MG63 (cell line): Measurements from ENCODE around the gene GABRG3. TPM values are rescaled to one million over a fixed set of nuclear protein-coding genes. Genes with fewer than 3 reads are reported as not detected.

ENCODE experiments used
- DNase-seq: peaks from one replicate; pipeline ENCODE4 v3.0.0-alpha.2; 2020
- H3K27me3 ChIP-seq: fragments of 250-450 bp; sonication (Bioruptor Pico); 2 replicates; pipeline ENCODE4 v1.5.1; 2020; ENCODE audit warnings: mild to moderate bottlenecking, moderate library complexity
- H3K36me3 ChIP-seq: fragments of 250-450 bp; sonication (Bioruptor Pico); 2 replicates; pipeline ENCODE4 v1.5.1; 2020; ENCODE audit warnings: mild to moderate bottlenecking, moderate library complexity
- H3K4me3 ChIP-seq: fragments of 250-450 bp; sonication (Bioruptor Pico); 2 replicates; pipeline ENCODE4 v1.5.1; 2020; ENCODE audit warnings: mild to moderate bottlenecking, moderate library complexity
- H3K9me3 ChIP-seq: fragments of 250-450 bp; sonication (Bioruptor Pico); 2 replicates; pipeline ENCODE4 v1.5.1; 2020; ENCODE audit warnings: mild to moderate bottlenecking, moderate library complexity
- total RNA-seq: library from RNA; depleted of rRNA; stranded (reverse); fragments of >200 nt; shearing (Covaris generic); gene quantifications from 2 replicates; pipeline ENCODE4 v1.2.3, GENCODE V29; 2014; ENCODE audit warnings: low replicate concordance; rRNA removed

The GABRG3 gene
- total RNA-seq: not detected in 2 replicates

GRCh38 chr15:26970712-26971210, at the start of gene GABRG3:
Gene GABRG3 (plus strand): TSS chr15:26971181.
- DNase-seq: peak; percentile 8
- no peaks in the 10 kb centered on the region for H3K36me3 ChIP-seq
- peaks cover 8% of the 10 kb centered on the region for H3K27me3 ChIP-seq
- no peak within 1 kb of the TSS for H3K4me3 ChIP-seq
- H3K9me3 ChIP-seq: no peaks in the 10 kb centered on the region

DNA sequence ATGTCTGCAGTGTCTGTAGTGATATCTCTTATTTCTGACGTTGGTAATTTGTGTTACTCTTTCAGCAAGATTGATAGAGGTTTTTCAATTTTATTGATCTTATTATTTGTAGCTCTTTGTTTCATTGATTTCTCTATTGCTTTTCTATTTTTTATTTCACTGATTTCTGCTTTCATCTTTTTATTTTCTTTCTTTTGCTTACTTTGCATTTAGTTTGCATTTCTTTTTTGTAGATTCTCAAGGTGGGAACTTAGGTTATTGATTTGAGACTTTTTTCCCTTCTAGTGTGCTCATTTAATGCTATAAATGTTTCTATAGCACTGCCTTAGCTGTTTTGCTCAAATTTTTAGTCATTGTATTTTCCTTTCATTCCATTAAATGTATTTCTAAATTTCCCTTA, 49.5 kb upstream of the GABRG3 start:
- no peak overlapping the region for H3K4me3 ChIP-seq
- no peaks in the 10 kb centered on the region for H3K9me3 ChIP-seq
- no peak for DNase-seq
- no peaks in the 10 kb centered on the region for H3K36me3 ChIP-seq
- no peaks in the 10 kb centered on the region for H3K27me3 ChIP-seq

GRCh38 chr15:26926081-26926480, 44.9 kb upstream of the GABRG3 start:
- no peak for DNase-seq

GRCh38 chr15:26928051-26928450, 42.9 kb upstream of the GABRG3 start:
- no peak for DNase-seq
- Histone ChIP-seq H3K36me3 (no peaks in the 10 kb centered on the region), H3K9me3 (no peaks in the 10 kb centered on the region), H3K27me3 (no peaks in the 10 kb centered on the region), H3K4me3 (no peak overlapping the region)

More at GRCh38 chr15:26926081-26926480, 44.9 kb upstream of the GABRG3 start:
- H3K9me3 ChIP-seq: no peaks in the 10 kb centered on the region
- no peaks in the 10 kb centered on the region for H3K36me3 ChIP-seq
- H3K4me3 ChIP-seq: no peak overlapping the region
- H3K27me3 ChIP-seq: no peaks in the 10 kb centered on the region

GRCh38 chr15:26929588-26929987, 41.4 kb upstream of the GABRG3 start:
- H3K36me3 ChIP-seq: no peaks in the 10 kb centered on the region
- no peaks in the 10 kb centered on the region for H3K27me3 ChIP-seq
- H3K4me3 ChIP-seq: no peak overlapping the region
- DNase-seq: no peak
- no peaks in the 10 kb centered on the region for H3K9me3 ChIP-seq

GRCh38 chr15:26934848-26935247, 36.1 kb upstream of the GABRG3 start:
- Histone ChIP-seq H3K27me3 (no peaks in the 10 kb centered on the region), H3K36me3 (no peaks in the 10 kb centered on the region), H3K9me3 (no peaks in the 10 kb centered on the region), H3K4me3 (no peak overlapping the region)
- no peak for DNase-seq

GRCh38 chr15:26935322-26935721, 35.7 kb upstream of the GABRG3 start:
- no peak overlapping the region for H3K4me3 ChIP-seq
- no peaks in the 10 kb centered on the region for H3K9me3 ChIP-seq
- DNase-seq: no peak

GRCh38 chr15:26936502-26936901, 34.5 kb upstream of the GABRG3 start:
- Histone ChIP-seq H3K27me3 (no peaks in the 10 kb centered on the region), H3K9me3 (no peaks in the 10 kb centered on the region), H3K36me3 (no peaks in the 10 kb centered on the region), H3K4me3 (no peak overlapping the region)
- DNase-seq: no peak

More at GRCh38 chr15:26935322-26935721, 35.7 kb upstream of the GABRG3 start:
- Histone ChIP-seq H3K36me3 (no peaks in the 10 kb centered on the region), H3K27me3 (no peaks in the 10 kb centered on the region)

GRCh38 chr15:26937134-26937533, 33.8 kb upstream of the GABRG3 start:
- H3K4me3 ChIP-seq: no peak overlapping the region
- H3K36me3 ChIP-seq: no peaks in the 10 kb centered on the region
- no peaks in the 10 kb centered on the region for H3K27me3 ChIP-seq
- DNase-seq: no peak
- H3K9me3 ChIP-seq: no peaks in the 10 kb centered on the region

GRCh38 chr15:26939398-26939797, 31.6 kb upstream of the GABRG3 start:
- H3K4me3 ChIP-seq: no peak overlapping the region
- no peaks in the 10 kb centered on the region for H3K36me3 ChIP-seq
- no peaks in the 10 kb centered on the region for H3K27me3 ChIP-seq
- DNase-seq: no peak
- no peaks in the 10 kb centered on the region for H3K9me3 ChIP-seq

GRCh38 chr15:26941489-26941888, 29.5 kb upstream of the GABRG3 start:
- Histone ChIP-seq H3K27me3 (no peaks in the 10 kb centered on the region), H3K9me3 (no peaks in the 10 kb centered on the region), H3K4me3 (no peak overlapping the region), H3K36me3 (no peaks in the 10 kb centered on the region)
- no peak for DNase-seq

GRCh38 chr15:26943866-26944265, 27.1 kb upstream of the GABRG3 start:
- no peaks in the 10 kb centered on the region for H3K9me3 ChIP-seq
- DNase-seq: no peak

DNA sequence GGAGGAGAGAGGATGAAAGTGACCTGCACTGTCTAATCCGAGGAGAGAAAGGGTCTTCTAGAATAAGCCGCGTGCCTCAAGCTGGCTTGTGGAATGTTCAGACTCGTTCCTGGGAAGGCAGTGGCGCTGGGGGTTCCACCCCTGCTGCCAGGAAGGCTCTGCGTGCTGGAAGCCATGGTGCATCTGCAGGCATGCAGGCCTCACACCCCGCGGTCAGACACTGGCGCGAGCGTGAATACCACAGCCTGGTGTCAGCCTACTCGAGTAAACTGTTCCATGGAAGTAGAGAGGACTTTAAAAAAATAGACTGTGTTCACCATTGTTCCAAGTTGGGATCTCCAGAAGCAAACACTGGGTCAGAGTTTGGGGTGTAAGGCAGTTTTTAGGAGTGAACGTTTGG, 25.9 kb upstream of the GABRG3 start:
- Histone ChIP-seq H3K9me3 (no peaks in the 10 kb centered on the region), H3K4me3 (no peak overlapping the region), H3K27me3 (no peaks in the 10 kb centered on the region), H3K36me3 (no peaks in the 10 kb centered on the region)
- DNase-seq: peak; percentile 5

More at GRCh38 chr15:26943866-26944265, 27.1 kb upstream of the GABRG3 start:
- Histone ChIP-seq H3K36me3 (no peaks in the 10 kb centered on the region), H3K4me3 (no peak overlapping the region), H3K27me3 (no peaks in the 10 kb centered on the region)

DNA sequence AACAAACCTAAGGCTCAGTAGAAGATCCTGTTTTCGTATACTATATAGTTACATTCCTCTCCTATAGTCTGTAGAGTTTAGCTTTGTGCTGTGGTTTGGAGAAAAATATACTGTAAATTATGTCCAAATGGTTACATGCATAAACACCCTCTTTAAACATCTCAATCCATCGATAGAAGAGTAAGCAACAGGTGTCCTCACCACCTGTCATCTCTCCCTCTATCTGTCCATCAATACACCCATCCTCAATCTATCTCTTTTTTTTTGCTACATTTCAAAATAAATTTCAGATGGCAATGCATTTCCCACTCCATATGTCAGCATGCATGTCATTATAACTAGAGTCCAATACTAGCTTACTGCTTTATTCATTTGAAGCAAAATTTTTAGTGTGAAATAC, 21.0 kb upstream of the GABRG3 start:
- Histone ChIP-seq H3K4me3 (no peak overlapping the region), H3K9me3 (peaks cover 3% of the 10 kb centered on the region; the same call in 1 of the 2 replicates), H3K27me3 (no peaks in the 10 kb centered on the region), H3K36me3 (no peaks in the 10 kb centered on the region)
- no peak for DNase-seq

GRCh38 chr15:26954403-26954802, 16.6 kb upstream of the GABRG3 start:
- no peak for DNase-seq
- H3K27me3 ChIP-seq: no peaks in the 10 kb centered on the region
- H3K36me3 ChIP-seq: no peaks in the 10 kb centered on the region
- H3K4me3 ChIP-seq: no peak overlapping the region
- peaks cover 4% of the 10 kb centered on the region; the same call in 1 of the 2 replicates for H3K9me3 ChIP-seq

DNA sequence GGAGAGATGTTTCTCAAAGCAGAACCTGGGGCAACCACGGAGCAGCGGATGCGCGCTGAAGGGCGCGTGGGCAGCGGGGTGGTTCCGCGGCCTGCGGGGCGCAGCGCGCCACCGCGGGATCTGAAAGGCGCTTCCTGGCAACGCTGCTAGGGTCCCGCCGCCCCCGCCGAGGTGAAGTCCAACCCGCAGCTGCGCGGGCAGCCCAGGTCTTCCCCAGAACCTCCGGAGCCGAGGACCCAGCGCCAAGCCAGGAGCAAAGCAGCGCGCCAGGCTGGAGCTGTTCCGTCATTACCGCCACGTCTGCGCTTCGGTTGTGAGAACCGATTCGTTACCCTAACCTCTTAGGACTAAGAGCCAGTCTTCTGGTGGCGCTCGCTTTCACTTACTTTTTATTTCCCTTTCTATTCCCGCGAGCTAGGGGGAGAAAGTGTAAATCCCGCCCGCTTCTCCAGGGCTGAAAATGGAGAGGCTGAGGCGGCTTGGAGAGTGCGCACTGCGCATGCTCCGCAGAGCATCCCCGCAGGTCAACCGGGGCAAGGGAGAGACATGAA, 3.2 kb upstream of the GABRG3 start:
- peak; percentile 15 for DNase-seq
- Histone ChIP-seq H3K36me3 (no peaks in the 10 kb centered on the region), H3K27me3 (peaks cover 8% of the 10 kb centered on the region), H3K4me3 (no peak overlapping the region), H3K9me3 (no peaks in the 10 kb centered on the region)

GRCh38 chr15:26968806-26969205, 2.2 kb upstream of the GABRG3 start:
- no peak for DNase-seq
- H3K36me3 ChIP-seq: no peaks in the 10 kb centered on the region
- no peak overlapping the region for H3K4me3 ChIP-seq
- H3K9me3 ChIP-seq: no peaks in the 10 kb centered on the region
- peaks cover 8% of the 10 kb centered on the region for H3K27me3 ChIP-seq

DNA sequence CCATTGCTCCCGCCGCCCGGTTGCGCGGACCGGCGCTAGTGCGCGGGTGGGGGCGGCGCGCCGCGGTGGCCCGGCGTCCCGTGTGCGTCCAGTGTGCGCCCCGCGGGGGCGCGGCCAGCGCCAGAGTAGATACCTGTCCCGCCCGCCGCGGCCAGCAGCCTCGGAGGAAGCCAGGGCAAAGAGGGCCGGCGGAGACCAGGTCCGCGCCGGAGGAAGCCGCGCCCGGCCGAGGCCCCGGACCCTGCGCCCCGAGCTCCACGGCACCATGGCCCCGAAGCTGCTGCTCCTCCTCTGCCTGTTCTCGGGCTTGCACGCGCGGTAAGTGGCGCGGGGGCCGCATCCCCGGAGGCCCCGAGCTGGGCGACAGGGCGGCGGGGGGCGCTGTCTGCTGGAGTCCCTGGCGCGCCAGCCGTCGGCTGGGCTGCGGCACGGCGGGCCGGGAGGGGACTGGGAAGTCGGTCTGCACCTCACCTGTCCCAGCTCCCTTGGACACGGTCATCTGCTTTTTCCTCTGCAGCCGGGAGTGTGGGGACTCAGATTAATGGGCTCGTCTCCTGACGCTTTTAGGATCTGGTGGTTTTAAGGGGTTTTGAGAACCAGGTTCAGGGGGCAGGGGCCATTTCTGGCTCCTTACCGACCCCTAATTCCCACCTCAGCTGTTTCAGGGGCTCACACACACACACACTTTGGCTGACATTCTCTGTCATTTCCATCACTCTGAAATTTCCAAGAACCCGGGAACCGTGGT, 464 bp downstream of the GABRG3 start:
- Histone ChIP-seq H3K9me3 (no peaks in the 10 kb centered on the region), H3K27me3 (peaks cover 8% of the 10 kb centered on the region), H3K4me3 (no peak overlapping the region), H3K36me3 (no peaks in the 10 kb centered on the region)
- DNase-seq: peak; percentile 1
